ENCODE results near the gene CEP55.
A peak's percentile ranks its signal among the peaks of the same experiment; 100 is the strongest.

The CEP55 gene

DNA sequence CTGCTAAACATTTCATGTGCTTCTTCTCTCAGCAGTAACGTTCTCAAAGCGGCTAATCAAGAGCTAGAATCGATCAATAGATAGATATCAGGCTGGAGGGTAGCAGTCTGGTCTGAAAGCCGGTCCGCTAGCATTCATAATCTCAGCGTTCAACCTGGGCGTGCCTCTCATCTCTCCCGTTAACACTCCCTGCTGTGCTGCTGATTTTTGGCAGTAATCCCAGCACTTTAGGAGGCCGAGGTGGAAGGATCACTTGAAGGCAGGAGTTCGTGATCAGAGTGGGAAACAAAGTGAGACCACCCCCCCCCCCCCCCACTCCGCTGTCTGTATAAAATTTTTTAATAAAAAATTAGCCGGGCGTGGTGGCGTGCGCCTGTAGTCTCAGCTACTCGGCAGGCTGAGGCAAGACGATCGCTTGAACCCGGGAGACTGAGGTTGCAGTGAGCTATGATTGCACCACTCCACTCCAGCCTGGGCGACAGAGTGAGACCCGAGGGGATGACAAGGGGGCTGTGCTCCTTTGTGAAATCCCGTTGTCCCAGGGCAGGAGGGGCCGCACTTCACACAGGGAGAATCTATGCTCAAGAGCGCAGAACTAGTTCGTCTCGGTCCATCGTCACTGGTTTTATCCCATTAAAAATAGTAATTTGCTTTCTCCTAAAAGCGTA, 624 bp upstream of the CEP55 start:
- H3K4me2 ChIP-seq (ENCODE audit: low read depth, low read length), result peak overlapping the region; percentile 85
- H3K79me2 ChIP-seq (ENCODE audit: low read length), result peaks cover 20% of the 10 kb centered on the region
- no peak for TF ChIP-seq EZH2phosphoT487 (IDR thresholded peaks at IDR 0.05; ENCODE audit: low read length)
- TF ChIP-seq, protein P1, sequence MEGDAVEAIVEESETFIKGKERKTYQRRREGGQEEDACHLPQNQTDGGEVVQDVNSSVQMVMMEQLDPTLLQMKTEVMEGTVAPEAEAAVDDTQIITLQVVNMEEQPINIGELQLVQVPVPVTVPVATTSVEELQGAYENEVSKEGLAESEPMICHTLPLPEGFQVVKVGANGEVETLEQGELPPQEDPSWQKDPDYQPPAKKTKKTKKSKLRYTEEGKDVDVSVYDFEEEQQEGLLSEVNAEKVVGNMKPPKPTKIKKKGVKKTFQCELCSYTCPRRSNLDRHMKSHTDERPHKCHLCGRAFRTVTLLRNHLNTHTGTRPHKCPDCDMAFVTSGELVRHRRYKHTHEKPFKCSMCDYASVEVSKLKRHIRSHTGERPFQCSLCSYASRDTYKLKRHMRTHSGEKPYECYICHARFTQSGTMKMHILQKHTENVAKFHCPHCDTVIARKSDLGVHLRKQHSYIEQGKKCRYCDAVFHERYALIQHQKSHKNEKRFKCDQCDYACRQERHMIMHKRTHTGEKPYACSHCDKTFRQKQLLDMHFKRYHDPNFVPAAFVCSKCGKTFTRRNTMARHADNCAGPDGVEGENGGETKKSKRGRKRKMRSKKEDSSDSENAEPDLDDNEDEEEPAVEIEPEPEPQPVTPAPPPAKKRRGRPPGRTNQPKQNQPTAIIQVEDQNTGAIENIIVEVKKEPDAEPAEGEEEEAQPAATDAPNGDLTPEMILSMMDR (IDR thresholded peaks at IDR 0.05; ENCODE audit: low read length), result no peak
- no peak for TF ChIP-seq EZH2 (optimal IDR thresholded peaks at IDR 0.05; ENCODE audit: low read depth, low read length)
- H3K4me3 ChIP-seq (ENCODE audit: low read length), result peak overlapping the region; percentile 88
- no peaks in the 10 kb centered on the region for H3K27me3 ChIP-seq (replicated peaks; ENCODE audit: insufficient read depth, low read length)
- H2AFZ ChIP-seq (ENCODE audit: low read length), result peak overlapping the region; percentile 99
- no peak overlapping the region for H3K27ac ChIP-seq (ENCODE audit: low read length)
- no peaks in the 10 kb centered on the region for H3F3A ChIP-seq (ENCODE audit: insufficient read depth, low read length)
- peak overlapping the region; percentile 41; the same call in 1 of the 2 replicates for H3K9ac ChIP-seq (ENCODE audit: low read length)
- H3K9me2 ChIP-seq (replicated peaks; ENCODE audit: insufficient read depth, low read length), result no peaks in the 10 kb centered on the region
- no peaks in the 10 kb centered on the region for H3K36me3 ChIP-seq (replicated peaks; ENCODE audit: insufficient read depth, low read length)
- DNase-seq, result no peak
- H3K9me3 ChIP-seq (replicated peaks; ENCODE audit: insufficient read depth, low read length), result no peaks in the 10 kb centered on the region
- no peaks in the 10 kb centered on the region for H3K4me1 ChIP-seq (ENCODE audit: low read length)
- no peaks in the 10 kb centered on the region for H4K20me1 ChIP-seq (ENCODE audit: insufficient read depth, low read length)

DNA sequence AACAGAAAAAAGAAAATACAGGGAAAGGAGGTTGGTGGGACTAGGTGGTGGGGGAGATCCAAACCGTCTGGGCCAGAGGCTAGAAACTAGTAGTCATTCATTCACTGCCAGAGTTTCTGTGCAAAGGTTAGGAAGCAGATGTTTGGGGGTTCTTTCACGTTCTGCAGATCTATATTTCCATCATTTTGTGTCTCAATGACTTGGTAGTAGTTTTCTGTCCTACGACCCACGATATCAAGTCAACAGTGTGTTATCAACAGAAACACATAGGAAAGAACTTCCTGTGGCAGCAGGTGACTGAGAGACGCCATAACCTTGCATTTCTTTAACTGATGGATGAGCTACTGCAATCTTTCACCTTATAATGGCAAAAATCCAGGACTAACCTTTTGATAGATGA, 1.8 kb downstream of the CEP55 start:
- H3K4me1 ChIP-seq (ENCODE audit: low read length), result peaks cover 12% of the 10 kb centered on the region
- no peak overlapping the region for H3K27ac ChIP-seq (ENCODE audit: low read length)
- peaks cover 25% of the 10 kb centered on the region for H3K79me2 ChIP-seq (ENCODE audit: low read length)
- no peaks in the 10 kb centered on the region for H3K9me2 ChIP-seq (replicated peaks; ENCODE audit: insufficient read depth, low read length)
- no peak overlapping the region for H3K9ac ChIP-seq (ENCODE audit: low read length)
- no peaks in the 10 kb centered on the region for H3K27me3 ChIP-seq (replicated peaks; ENCODE audit: insufficient read depth, low read length)
- H4K20me1 ChIP-seq (ENCODE audit: insufficient read depth, low read length), result no peaks in the 10 kb centered on the region
- TF ChIP-seq EZH2 (optimal IDR thresholded peaks at IDR 0.05; ENCODE audit: low read depth, low read length) (no peak), EZH2phosphoT487 (IDR thresholded peaks at IDR 0.05; ENCODE audit: low read length) (no peak)
- TF ChIP-seq, protein P1 (IDR thresholded peaks at IDR 0.05; ENCODE audit: low read length), result no peak
- H3F3A ChIP-seq (ENCODE audit: insufficient read depth, low read length), result peaks cover 12% of the 10 kb centered on the region
- H3K9me3 ChIP-seq (replicated peaks; ENCODE audit: insufficient read depth, low read length), result no peaks in the 10 kb centered on the region
- H3K36me3 ChIP-seq (replicated peaks; ENCODE audit: insufficient read depth, low read length), result no peaks in the 10 kb centered on the region
- no peak overlapping the region for H3K4me2 ChIP-seq (ENCODE audit: low read depth, low read length)
- no peak overlapping the region for H3K4me3 ChIP-seq (ENCODE audit: low read length)
- no peak for DNase-seq
- no peak overlapping the region for H2AFZ ChIP-seq (ENCODE audit: low read length)

DNA sequence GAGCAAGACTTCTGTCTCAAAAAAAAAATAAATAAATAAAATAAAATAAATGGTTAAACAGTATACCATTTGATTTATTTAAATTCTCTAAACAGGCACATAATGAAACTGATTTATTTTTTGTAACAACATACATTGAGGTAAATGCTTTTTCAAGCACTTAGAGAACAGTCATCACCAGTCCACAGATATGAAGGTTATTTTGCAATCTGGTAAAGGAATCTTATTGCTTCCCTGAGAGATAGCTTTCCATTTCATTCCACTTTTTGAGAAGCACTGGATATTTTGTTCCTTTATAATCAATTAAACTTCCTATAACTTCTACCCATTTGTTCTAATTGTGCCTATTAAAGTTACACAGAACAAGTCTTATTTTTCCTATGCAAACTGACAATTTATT, 5.2 kb downstream of the CEP55 start:
- Histone ChIP-seq H3K9ac (ENCODE audit: low read length) (no peak overlapping the region), H4K20me1 (ENCODE audit: insufficient read depth, low read length) (no peaks in the 10 kb centered on the region), H3K79me2 (ENCODE audit: low read length) (peaks cover 29% of the 10 kb centered on the region), H3K4me3 (ENCODE audit: low read length) (no peak overlapping the region), H3K9me3 (replicated peaks; ENCODE audit: insufficient read depth, low read length) (no peaks in the 10 kb centered on the region), H3K36me3 (replicated peaks; ENCODE audit: insufficient read depth, low read length) (peaks cover 3% of the 10 kb centered on the region; the same call in 1 of the 2 replicates), H3F3A (ENCODE audit: insufficient read depth, low read length) (peaks cover 15% of the 10 kb centered on the region), H3K4me2 (ENCODE audit: low read depth, low read length) (peak overlapping the region; percentile 16; the same call in 1 of the 2 replicates), H3K9me2 (replicated peaks; ENCODE audit: insufficient read depth, low read length) (no peaks in the 10 kb centered on the region), H3K4me1 (ENCODE audit: low read length) (peaks cover 18% of the 10 kb centered on the region), H2AFZ (ENCODE audit: low read length) (no peak overlapping the region), H3K27me3 (replicated peaks; ENCODE audit: insufficient read depth, low read length) (no peaks in the 10 kb centered on the region), H3K27ac (ENCODE audit: low read length) (no peak overlapping the region)
- no peak for DNase-seq
- TF ChIP-seq, protein P1 (IDR thresholded peaks at IDR 0.05; ENCODE audit: low read length), result no peak
- TF ChIP-seq EZH2phosphoT487 (IDR thresholded peaks at IDR 0.05; ENCODE audit: low read length), result no peak
- no peak for TF ChIP-seq EZH2 (optimal IDR thresholded peaks at IDR 0.05; ENCODE audit: low read depth, low read length)

Data from MM.1S (cell line).